Pancreas (tissue), 10 donors: Measurements from ENCODE around the gene TBX21. TPM values are rescaled to one million over a fixed set of nuclear protein-coding genes. Genes with fewer than 3 reads are reported as not detected.
A peak's percentile ranks its signal among the peaks of the same experiment; 100 is the strongest.

ENCODE experiments used
- ATAC-seq, 4 donors: fragments of 200-7000 bp; cut with Tn5 transposase; one replicate each; pipeline versions ENCODE4 v1.8.0 to v1.9.1; 2020; ENCODE audit warnings: mild to moderate bottlenecking in 4 of 4, moderate library complexity in 4 of 4
- DNase-seq, 6 donors: peaks; one replicate each; pipeline ENCODE4 v3.0.0-alpha.2; 2020
- FAIRE-seq: peaks from 2 replicates; lab custom pipeline; 2012; peaks lifted over from hg19 to GRCh38; lab: Jason Lieb, UNC
- H3K27ac ChIP-seq, 4 donors: fragments of 200-600 bp; sonication (generic); 1 replicate in 3 of 4; 2 replicates in 1 of 4; pipeline versions ENCODE4 v1.5.0 to v1.8.0; 2020
- H3K27me3 ChIP-seq, 4 donors: fragments of 200-600 bp; one replicate each; pipeline ENCODE4 v1.8.0; 2021
- H3K36me3 ChIP-seq, 3 donors: fragments of 200-600 bp; sonication (generic) in 1 of 3; one replicate each; pipeline versions ENCODE4 v1.5.0 to v1.8.0; 2020 to 2021
- H3K4me1 ChIP-seq, 3 donors: fragments of 200-600 bp; one replicate each; pipeline ENCODE4 v1.8.0; 2021
- H3K4me3 ChIP-seq, 4 donors: fragments of 200-600 bp; sonication (generic) in 2 of 4; one replicate each; pipeline versions ENCODE4 v1.5.0 to v1.8.0; 2020 to 2021
- H3K9me3 ChIP-seq, 4 donors: fragments of 200-600 bp; one replicate each; pipeline ENCODE4 v1.8.0; 2021
- CTCF ChIP-seq, 4 donors: fragments of 200-600 bp; sonication (generic) in 3 of 4; IDR thresholded peaks; one replicate each; pipeline versions ENCODE4 v1.5.0 to v1.8.0; 2021; ENCODE audit warnings: antibody characterized with exemption in 4 of 4
- WGBS, 2 donors: extraction: QIAGEN DNeasy Blood & Tissue Kit; methylation state at CpG; one replicate each; pipeline ENCODE4 v1.1.7; 2013; 5-methylcytosine and 5-hydroxymethylcytosine counted together
- intact Hi-C, 3 donors: fragments of 100-400 bp; cut with DNase I; formaldehyde crosslinking; loops; one replicate each; pipeline versions ENCODE4 v1.11.1 to v1.14.2; 2022
- polyA plus RNA-seq, 2 donors: library from polyadenylated mRNA; stranded (reverse); fragments of 200-250 nt; gene quantifications; one replicate each; pipeline ENCODE4 v1.2.3, GENCODE V29; 2013
- total RNA-seq, 6 donors: library from RNA; stranded (reverse); fragmentation: NEBNext Ultra II Directional in 4 of 6; extraction: Animal tissue kit (Norgen Biotek cat#: 25700) in 4 of 6; gene quantifications; one replicate each; pipeline versions ENCODE4 v1.2.1 to v1.2.4, GENCODE V29; 2021 to 2023
- donor health status: healthy with polysubstance abuse.
- donor health status: DM: no; HTN: no; CAD: no; lungs with moderate emphysema.
- donor health status: DM: no; HTN: no; CAD: no.
- donor health status: control.
- donor health status: control.
- donor health status: Bipolar disorder and iron deficiency.
- donor health status: DM: yes; HTN: yes; CAD: no.
- donor health status: DM: no; HTN: no; CAD: no.
- donor health status: DM: no; HTN: no; CAD: no.
- donor health status: DM: yes; HTN: yes; CAD: no.

Gene TBX21
- total and polyA plus RNA-seq, 8 donors = 0.09 to 0.40 (median 0.17) TPM; not detected in 2

GRCh38 chr17:47727704-47728036 is 5.4 kb upstream of the TBX21 start:
- ATAC-seq (no peak), FAIRE-seq (no peak), DNase-seq (peak in 1 of 6 donors; percentile 36)
- H3K27me3 ChIP-seq = peaks cover 0 to 13% (median 2%) of the 10 kb centered on the region in 4 donors
- no peak overlapping the region for H3K27ac ChIP-seq
- intact Hi-C loops = no loop called here
- no peaks in the 10 kb centered on the region for H3K36me3 ChIP-seq
- no peaks in the 10 kb centered on the region for H3K4me1 ChIP-seq
- TF ChIP-seq CTCF (IDR thresholded peaks at IDR 0.05) = no peak
- no peak overlapping the region for H3K4me3 ChIP-seq
- no peaks in the 10 kb centered on the region for H3K9me3 ChIP-seq
- 68 to 73% methylated on average over 9 of the region's 9 CpGs for WGBS, 2 donors

GRCh38 chr17:47728214-47728877 is 4.7 kb upstream of the TBX21 start:
- H3K9me3 ChIP-seq = no peaks in the 10 kb centered on the region
- no peak for TF ChIP-seq CTCF (IDR thresholded peaks at IDR 0.05)
- peaks cover 0 to 15% (median 3%) of the 10 kb centered on the region in 4 donors for H3K27me3 ChIP-seq
- no peak overlapping the region for H3K27ac ChIP-seq
- no peaks in the 10 kb centered on the region for H3K4me1 ChIP-seq
- 76 to 89% methylated on average over 4 of the region's 4 CpGs for WGBS, 2 donors
- H3K36me3 ChIP-seq = no peaks in the 10 kb centered on the region
- DNase-seq (peak in 1 of 6 donors; percentile 15), ATAC-seq (no peak), FAIRE-seq (no peak)
- intact Hi-C loops = no loop called here
- H3K4me3 ChIP-seq = no peak overlapping the region

GRCh38 chr17:47729476-47729875 is 3.6 kb upstream of the TBX21 start:
- intact Hi-C loops = no loop called here
- TF ChIP-seq CTCF (IDR thresholded peaks at IDR 0.05) = no peak

GRCh38 chr17:47730681-47731080 is 2.4 kb upstream of the TBX21 start:
- intact Hi-C loops = no loop called here
- WGBS, 2 donors = 72 to 89% methylated on average over 4 of the region's 4 CpGs
- no peak for TF ChIP-seq CTCF (IDR thresholded peaks at IDR 0.05)
- no peak for FAIRE-seq
- ATAC-seq = no peak
- H3K9me3 ChIP-seq = no peaks in the 10 kb centered on the region
- no peaks in the 10 kb centered on the region for H3K4me1 ChIP-seq
- peak in 1 of 6 donors; percentile 26 for DNase-seq
- H3K27me3 ChIP-seq = peaks cover 0 to 11% (median 3%) of the 10 kb centered on the region in 4 donors
- H3K4me3 ChIP-seq = no peak overlapping the region
- no peak overlapping the region for H3K27ac ChIP-seq
- no peaks in the 10 kb centered on the region for H3K36me3 ChIP-seq

More at GRCh38 chr17:47729476-47729875, 3.6 kb upstream of the TBX21 start:
- Histone ChIP-seq H3K9me3 (no peaks in the 10 kb centered on the region), H3K27me3 (peaks cover 0 to 11% (median 3%) of the 10 kb centered on the region in 4 donors), H3K4me1 (no peaks in the 10 kb centered on the region), H3K27ac (no peak overlapping the region), H3K4me3 (no peak overlapping the region), H3K36me3 (no peaks in the 10 kb centered on the region)
- FAIRE-seq = no peak
- 59 to 68% methylated on average over 8 of the region's 8 CpGs for WGBS, 2 donors
- ATAC-seq = no peak
- peak in 1 of 6 donors; percentile 30 for DNase-seq

- peak in 1 of 6 donors; percentile 19 for DNase-seq
- Histone ChIP-seq H3K27me3 (peaks cover 0 to 11% (median 3%) of the 10 kb centered on the region in 4 donors), H3K4me3 (no peak overlapping the region), H3K9me3 (no peaks in the 10 kb centered on the region), H3K27ac (no peak overlapping the region), H3K36me3 (no peaks in the 10 kb centered on the region), H3K4me1 (no peaks in the 10 kb centered on the region)
- no peak for TF ChIP-seq CTCF (IDR thresholded peaks at IDR 0.05)
- no peak for ATAC-seq
- no peak for FAIRE-seq
- intact Hi-C loops = no loop called here
- 69 to 80% methylated on average over 2 of the region's 2 CpGs for WGBS, 2 donors
These were observed 1.6 kb upstream of the TBX21 start for GRCh38 chr17:47731396-47731795.
